ENCODE results near the gene CLIC4. TPM values are rescaled to one million over a fixed set of nuclear protein-coding genes. Genes with fewer than 3 reads are reported as not detected.

The CLIC4 gene
- total and polyA plus RNA-seq, 9 of the 15 experiments (the other 6 are each of a cell fraction or from before 2014, with no cell fraction given): 16.0 to 67.5 (median 38.4) TPM

GRCh38 chr1:24765308-24765988, 20.2 kb downstream of the CLIC4 start (continued):
- TF ChIP-seq KDM4B (IDR thresholded peaks at IDR 0.05; ENCODE audit: borderline replicate concordance in 2 of 2, low read depth in 1 of 2): no peak
- TF ChIP-seq, protein P1, sequence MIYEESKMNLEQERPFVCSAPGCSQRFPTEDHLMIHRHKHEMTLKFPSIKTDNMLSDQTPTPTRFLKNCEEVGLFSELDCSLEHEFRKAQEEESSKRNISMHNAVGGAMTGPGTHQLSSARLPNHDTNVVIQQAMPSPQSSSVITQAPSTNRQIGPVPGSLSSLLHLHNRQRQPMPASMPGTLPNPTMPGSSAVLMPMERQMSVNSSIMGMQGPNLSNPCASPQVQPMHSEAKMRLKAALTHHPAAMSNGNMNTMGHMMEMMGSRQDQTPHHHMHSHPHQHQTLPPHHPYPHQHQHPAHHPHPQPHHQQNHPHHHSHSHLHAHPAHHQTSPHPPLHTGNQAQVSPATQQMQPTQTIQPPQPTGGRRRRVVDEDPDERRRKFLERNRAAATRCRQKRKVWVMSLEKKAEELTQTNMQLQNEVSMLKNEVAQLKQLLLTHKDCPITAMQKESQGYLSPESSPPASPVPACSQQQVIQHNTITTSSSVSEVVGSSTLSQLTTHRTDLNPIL (CRISPR knock-in tag; IDR thresholded peaks at IDR 0.05): no peak
- no peak for TF ChIP-seq NR0B1 (IDR thresholded peaks at IDR 0.05; ENCODE audit: partially characterized antibody)
- TF ChIP-seq GATAD2B (IDR thresholded peaks at IDR 0.05; ENCODE audit: borderline replicate concordance): peak; percentile 63
- TF ChIP-seq SPI1 (IDR thresholded peaks at IDR 0.05; ENCODE audit: borderline replicate concordance, low read depth, low read length): no peak
- peak; percentile 60 for TF ChIP-seq RAD51 (IDR thresholded peaks at IDR 0.05; ENCODE audit: borderline replicate concordance, low read depth)
- no peak for TF ChIP-seq CCAR2 (IDR thresholded peaks at IDR 0.05; ENCODE audit: low read depth, low read length)
- no peak for TF ChIP-seq ZNF280B (CRISPR knock-in tag; IDR thresholded peaks at IDR 0.05)
- no peak for TF ChIP-seq ARID4B (CRISPR knock-in tag; IDR thresholded peaks at IDR 0.05)
- TF ChIP-seq TCFL5 (CRISPR knock-in tag; conservative IDR thresholded peaks at IDR 0.05): no peak
- TF ChIP-seq GABPB1 (CRISPR knock-in tag; IDR thresholded peaks at IDR 0.05): no peak
- TF ChIP-seq RFX1 (IDR thresholded peaks at IDR 0.05): no peak
- TF ChIP-seq CREBBP (IDR thresholded peaks at IDR 0.05; ENCODE audit: low read depth, low read length): no peak
- TF ChIP-seq HDAC6 (IDR thresholded peaks at IDR 0.05; ENCODE audit: low read depth, low read length): no peak
- no peak for TF ChIP-seq ZSCAN32 (CRISPR knock-in tag; IDR thresholded peaks at IDR 0.05)
- TF ChIP-seq MED1 (CRISPR knock-in tag; IDR thresholded peaks at IDR 0.05; ENCODE audit: borderline replicate concordance): no peak
- no peak for TF ChIP-seq ZNF444 (CRISPR knock-in tag; IDR thresholded peaks at IDR 0.05)
- no peak; a peak in 1 of 4 replicates for TF ChIP-seq MCM7 (IDR thresholded peaks at IDR 0.05)
- TF ChIP-seq CHD2 (IDR thresholded peaks at IDR 0.05; ENCODE audit: low read depth, low read length): no peak
- no peak for TF ChIP-seq STAG1 (CRISPR knock-in tag; IDR thresholded peaks at IDR 0.05; ENCODE audit: borderline replicate concordance)
- no peak for TF ChIP-seq ZNF23 (CRISPR knock-in tag; IDR thresholded peaks at IDR 0.05)

All from K562 (cell line).